Measurements from ENCODE around the gene IGF1R. TPM values are rescaled to one million over a fixed set of nuclear protein-coding genes. Genes with fewer than 3 reads are reported as not detected.

The IGF1R gene
- total and polyA plus RNA-seq, 2 of the 8 experiments (the other 6 are each of a cell fraction or from before 2014, with no cell fraction given), result 32.9 to 109 TPM

DNA sequence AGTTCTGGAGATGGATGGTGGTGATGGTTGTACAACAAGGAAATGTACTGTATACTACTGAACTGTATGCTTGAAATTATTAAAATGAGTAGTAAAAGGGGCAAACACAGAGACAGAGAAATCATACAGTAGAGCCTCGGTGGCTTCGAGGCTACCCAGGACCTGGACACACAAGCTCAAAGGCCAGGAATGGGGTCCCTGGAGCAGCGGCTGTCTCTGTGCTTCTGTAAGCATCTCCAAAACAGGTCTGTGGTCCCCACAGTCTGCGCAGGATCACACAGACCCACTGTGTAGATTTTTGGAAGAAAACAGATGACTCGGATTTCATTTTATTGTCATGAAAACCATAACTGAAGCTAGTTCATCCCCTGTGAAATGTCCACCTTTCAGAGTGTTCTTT is 319.6 kb downstream of the IGF1R start (continued):
- TF ChIP-seq, protein P1, sequence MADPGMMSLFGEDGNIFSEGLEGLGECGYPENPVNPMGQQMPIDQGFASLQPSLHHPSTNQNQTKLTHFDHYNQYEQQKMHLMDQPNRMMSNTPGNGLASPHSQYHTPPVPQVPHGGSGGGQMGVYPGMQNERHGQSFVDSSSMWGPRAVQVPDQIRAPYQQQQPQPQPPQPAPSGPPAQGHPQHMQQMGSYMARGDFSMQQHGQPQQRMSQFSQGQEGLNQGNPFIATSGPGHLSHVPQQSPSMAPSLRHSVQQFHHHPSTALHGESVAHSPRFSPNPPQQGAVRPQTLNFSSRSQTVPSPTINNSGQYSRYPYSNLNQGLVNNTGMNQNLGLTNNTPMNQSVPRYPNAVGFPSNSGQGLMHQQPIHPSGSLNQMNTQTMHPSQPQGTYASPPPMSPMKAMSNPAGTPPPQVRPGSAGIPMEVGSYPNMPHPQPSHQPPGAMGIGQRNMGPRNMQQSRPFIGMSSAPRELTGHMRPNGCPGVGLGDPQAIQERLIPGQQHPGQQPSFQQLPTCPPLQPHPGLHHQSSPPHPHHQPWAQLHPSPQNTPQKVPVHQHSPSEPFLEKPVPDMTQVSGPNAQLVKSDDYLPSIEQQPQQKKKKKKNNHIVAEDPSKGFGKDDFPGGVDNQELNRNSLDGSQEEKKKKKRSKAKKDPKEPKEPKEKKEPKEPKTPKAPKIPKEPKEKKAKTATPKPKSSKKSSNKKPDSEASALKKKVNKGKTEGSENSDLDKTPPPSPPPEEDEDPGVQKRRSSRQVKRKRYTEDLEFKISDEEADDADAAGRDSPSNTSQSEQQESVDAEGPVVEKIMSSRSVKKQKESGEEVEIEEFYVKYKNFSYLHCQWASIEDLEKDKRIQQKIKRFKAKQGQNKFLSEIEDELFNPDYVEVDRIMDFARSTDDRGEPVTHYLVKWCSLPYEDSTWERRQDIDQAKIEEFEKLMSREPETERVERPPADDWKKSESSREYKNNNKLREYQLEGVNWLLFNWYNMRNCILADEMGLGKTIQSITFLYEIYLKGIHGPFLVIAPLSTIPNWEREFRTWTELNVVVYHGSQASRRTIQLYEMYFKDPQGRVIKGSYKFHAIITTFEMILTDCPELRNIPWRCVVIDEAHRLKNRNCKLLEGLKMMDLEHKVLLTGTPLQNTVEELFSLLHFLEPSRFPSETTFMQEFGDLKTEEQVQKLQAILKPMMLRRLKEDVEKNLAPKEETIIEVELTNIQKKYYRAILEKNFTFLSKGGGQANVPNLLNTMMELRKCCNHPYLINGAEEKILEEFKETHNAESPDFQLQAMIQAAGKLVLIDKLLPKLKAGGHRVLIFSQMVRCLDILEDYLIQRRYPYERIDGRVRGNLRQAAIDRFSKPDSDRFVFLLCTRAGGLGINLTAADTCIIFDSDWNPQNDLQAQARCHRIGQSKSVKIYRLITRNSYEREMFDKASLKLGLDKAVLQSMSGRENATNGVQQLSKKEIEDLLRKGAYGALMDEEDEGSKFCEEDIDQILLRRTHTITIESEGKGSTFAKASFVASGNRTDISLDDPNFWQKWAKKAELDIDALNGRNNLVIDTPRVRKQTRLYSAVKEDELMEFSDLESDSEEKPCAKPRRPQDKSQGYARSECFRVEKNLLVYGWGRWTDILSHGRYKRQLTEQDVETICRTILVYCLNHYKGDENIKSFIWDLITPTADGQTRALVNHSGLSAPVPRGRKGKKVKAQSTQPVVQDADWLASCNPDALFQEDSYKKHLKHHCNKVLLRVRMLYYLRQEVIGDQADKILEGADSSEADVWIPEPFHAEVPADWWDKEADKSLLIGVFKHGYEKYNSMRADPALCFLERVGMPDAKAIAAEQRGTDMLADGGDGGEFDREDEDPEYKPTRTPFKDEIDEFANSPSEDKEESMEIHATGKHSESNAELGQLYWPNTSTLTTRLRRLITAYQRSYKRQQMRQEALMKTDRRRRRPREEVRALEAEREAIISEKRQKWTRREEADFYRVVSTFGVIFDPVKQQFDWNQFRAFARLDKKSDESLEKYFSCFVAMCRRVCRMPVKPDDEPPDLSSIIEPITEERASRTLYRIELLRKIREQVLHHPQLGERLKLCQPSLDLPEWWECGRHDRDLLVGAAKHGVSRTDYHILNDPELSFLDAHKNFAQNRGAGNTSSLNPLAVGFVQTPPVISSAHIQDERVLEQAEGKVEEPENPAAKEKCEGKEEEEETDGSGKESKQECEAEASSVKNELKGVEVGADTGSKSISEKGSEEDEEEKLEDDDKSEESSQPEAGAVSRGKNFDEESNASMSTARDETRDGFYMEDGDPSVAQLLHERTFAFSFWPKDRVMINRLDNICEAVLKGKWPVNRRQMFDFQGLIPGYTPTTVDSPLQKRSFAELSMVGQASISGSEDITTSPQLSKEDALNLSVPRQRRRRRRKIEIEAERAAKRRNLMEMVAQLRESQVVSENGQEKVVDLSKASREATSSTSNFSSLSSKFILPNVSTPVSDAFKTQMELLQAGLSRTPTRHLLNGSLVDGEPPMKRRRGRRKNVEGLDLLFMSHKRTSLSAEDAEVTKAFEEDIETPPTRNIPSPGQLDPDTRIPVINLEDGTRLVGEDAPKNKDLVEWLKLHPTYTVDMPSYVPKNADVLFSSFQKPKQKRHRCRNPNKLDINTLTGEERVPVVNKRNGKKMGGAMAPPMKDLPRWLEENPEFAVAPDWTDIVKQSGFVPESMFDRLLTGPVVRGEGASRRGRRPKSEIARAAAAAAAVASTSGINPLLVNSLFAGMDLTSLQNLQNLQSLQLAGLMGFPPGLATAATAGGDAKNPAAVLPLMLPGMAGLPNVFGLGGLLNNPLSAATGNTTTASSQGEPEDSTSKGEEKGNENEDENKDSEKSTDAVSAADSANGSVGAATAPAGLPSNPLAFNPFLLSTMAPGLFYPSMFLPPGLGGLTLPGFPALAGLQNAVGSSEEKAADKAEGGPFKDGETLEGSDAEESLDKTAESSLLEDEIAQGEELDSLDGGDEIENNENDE (IDR thresholded peaks at IDR 0.05; ENCODE audit: insufficient replicate concordance, low read length), result no peak
- TF ChIP-seq SP2 (IDR thresholded peaks at IDR 0.05; ENCODE audit: low read length) (no peak), BRCA1 (IDR thresholded peaks at IDR 0.05; ENCODE audit: low read depth, low read length) (no peak), CBX5 (IDR thresholded peaks at IDR 0.05; ENCODE audit: low read depth, low read length) (no peak)
- TF ChIP-seq, protein P2, sequence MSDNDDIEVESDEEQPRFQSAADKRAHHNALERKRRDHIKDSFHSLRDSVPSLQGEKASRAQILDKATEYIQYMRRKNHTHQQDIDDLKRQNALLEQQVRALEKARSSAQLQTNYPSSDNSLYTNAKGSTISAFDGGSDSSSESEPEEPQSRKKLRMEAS (IDR thresholded peaks at IDR 0.05), result no peak
